Activated CD4-positive, CD25-positive, alpha-beta regulatory T cell treated with anti-CD3 and anti-CD28 coated beads, Interleukin-2, amount 50 U/mL, for 72 hours (primary cell): ENCODE data around the gene TRAIP.

ENCODE experiments used
- DNase-seq: peaks from one replicate; pipeline ENCODE4 v3.0.0; 2021

The TRAIP gene

DNA sequence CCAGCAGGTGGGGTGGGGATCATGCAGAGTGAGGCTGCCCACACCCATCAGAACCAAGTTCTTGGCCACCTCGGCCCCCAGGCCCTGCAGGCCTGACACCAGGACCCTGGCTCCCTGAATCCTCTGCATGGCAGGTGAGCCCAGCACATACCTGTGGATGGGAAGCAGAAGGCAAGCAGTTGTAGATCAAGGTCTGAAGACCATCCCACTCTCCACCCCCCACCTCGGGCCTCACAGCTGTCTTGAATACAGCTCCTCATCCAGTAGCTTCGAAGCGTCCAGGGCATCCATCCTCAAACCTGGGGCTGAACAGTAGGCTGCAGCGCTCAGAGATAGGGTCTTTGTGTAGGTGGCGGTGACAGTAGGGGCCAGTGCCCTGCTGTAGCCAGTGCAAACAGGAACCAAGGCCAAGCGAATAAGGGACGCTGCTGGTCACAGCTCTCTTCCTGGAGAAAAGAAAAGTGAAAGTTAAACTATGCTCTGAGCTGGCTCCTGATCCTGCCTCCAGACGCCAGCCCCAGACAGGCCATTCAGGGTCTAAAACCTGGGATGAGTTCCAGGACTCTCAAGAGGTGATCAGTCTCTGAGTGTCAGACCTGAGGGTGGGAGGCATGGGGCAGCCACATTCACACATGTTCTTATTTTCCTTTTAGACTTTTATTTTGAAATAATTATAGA is 42.7 kb downstream of the TRAIP start, which contains the start of gene UBA7:
UBA7 (minus strand) TSS at position 457 of the 678 bp plus-strand sequence; CDS start at position 291, 166 bp downstream.
- DNase-seq = peak; percentile 51

DNA sequence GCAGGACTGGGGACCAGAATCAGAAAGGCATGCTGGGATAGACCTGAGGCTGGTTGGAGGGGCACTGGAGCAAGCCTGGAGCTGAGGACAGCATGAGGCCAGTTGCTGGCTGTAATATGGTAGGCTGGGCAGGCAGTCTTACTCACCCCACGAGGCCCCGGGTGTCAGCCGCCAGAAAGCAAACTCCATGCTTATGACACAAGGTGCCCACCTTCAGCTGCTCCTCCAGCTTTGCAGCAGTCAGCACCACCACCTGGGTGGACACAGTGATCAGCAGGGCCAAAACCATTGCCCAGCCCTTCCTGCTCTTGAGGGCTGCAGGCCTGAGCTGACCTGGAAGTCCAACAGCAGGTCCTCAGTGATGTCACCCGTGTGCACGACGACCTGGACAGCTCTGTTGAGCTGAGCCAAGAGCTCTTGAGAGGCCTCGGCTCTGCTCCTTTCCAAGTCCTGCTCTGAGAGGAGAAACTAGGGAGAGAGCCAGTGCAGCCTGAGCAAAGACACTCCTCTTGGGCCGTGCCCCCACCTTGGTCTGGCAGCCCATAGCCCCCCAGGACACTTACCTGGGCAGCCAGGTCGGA is 43.4 kb downstream of the TRAIP start:
- no peak for DNase-seq

DNA sequence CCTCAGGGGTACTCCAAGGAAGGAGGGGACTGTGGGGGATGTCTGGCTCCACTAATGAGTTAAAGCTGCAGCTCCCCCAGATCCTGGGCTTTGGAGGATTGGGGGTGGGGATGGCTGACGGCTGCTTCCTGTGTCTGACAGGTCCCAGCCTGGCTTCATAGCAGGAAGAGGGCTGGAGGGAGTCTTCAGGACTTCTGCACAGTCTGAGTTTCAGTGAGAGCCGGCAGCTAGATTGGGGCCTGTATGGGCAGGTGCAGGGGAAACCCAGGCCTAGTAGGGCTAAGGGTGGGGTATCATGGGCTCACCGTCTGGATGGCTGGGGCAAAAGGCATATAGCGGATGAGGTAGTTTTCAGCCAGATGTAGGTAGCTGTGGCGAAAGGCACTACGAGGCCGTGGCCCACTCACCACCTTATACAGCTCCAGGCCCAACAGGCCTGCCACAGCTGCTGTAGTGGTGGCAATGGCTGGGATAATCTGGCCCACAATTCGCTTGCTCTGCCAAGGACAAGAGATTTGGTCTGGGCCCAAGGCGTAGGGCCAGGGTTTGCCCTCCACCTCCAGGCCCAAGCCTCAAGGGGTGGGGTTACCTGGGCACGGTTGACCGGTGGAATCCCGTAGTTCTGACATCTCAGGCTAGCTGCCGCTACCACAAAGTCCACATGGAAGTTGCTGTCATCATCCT is 48.8 kb downstream of the TRAIP start:
- DNase-seq = no peak

DNA sequence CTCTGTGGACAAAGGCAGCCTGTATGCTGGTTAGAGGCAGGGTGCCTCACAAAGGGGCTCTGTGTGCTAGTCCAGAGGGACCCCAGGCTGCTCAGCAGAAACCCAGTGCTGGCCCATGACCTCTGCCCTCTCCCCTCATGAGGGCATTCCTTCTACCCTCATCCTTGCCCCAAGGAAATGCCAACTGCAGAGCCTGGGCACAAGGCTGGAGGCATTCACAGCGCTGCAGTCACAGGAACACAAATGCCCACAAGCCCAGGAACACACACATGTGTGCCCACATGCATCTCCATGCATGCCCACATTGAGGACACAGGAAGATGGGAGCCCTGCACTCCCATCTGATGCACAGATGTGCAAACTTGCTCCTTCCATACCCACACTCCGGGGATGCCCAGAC is 49.5 kb downstream of the TRAIP start:
- DNase-seq = no peak

DNA sequence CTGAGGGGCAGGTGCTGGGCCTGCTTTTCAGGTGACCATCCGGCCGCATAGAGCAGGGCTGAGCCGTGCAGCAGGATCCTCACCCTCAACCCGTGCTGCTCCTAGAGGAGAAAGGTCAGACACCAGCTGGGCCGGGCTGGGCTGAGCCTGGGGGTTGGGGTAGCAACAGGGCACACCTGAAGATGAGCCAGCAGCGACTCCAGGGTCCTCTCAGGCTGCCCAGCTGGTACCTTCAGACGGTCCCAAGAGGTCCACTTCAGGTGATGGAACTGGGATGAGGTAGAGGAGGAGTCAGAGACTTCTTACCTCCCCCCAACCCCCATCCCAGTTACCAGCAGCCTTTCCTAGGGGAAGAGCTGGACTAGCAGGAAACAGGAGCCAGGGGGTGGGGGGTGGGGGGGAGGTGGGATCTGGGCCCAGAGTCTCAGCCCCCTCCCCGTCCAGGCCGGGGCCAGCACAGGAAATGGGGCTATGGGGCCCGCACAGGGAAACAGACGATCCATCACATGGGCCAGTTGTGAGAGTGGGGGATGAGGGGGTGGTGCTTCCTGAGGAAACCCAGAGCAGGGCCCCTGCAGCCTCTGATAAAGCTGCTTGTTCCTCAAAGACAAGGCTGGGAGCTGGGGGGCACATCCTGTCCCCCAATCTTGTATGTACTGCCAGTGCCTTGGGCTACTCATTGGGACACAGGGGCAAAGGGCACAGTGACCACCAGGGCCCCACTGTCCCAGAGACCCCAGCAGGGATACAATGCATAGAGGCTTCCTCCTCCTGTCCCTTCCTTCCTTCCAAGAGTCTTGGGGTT is 50.3 kb downstream of the TRAIP start:
- DNase-seq = no peak

DNA sequence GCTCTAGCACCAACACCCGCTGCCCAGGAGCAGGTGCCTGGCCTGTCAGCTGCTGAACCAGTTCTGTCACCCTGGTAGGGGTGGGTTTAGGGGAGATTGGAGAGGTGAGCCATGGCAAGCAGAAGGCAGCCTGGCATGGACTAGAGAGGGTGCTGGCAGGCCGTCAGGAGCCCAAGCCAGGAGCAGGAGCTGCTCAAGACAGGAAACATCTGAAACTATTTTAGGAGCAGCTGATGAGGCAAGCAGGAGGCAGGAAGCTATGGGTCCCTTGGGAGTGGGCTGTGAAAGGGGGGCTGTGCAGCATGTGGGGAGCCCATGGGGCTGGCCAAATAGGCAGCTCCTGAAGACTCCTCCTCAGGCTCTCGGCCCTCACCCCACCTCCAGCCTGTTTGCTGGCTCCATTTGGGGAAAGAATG is 51.0 kb downstream of the TRAIP start:
- no peak for DNase-seq

DNA sequence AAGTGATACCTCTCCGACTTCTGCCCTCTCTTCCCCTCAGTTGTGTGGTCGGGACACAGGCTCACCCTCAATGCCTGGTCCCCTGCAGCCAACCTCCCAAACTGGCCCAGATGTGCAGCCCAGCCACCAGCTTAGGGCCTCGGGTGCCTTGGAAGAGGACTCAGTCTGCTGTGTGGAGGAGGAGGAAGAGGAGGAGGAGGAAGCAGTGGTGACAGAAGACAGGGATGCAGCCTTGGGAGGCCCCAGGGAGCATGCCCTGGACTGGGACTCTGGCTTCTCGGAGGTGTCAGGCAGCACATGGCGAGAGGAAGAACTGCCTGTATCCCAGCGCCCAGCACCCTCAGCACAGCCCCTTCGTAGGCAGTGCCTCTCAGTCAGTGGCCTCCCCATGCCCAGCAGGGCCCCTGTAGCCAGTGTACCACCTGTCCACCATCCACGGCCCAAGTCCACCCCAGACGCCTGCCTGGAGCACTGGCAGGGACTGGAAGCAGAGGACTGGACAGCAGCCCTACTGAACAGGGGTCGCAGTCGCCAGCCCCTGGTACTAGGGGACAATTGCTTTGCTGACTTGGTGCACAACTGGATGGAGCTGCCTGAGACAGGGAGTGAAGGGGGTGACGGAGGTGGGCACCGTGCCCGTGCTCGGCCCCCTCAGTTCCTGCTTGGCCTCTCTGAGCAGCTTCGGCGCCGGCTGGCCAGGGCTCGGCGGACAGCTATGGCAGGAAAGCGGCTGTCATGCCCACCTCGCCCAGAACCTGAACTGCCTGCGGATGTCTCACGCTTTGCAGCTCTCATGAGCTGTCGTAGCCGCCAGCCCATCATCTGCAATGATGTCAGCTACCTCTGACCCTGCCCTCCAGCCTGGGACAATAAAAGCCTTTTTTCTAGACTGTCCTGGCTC is 52.0 kb downstream of the TRAIP start:
- DNase-seq = no peak

DNA sequence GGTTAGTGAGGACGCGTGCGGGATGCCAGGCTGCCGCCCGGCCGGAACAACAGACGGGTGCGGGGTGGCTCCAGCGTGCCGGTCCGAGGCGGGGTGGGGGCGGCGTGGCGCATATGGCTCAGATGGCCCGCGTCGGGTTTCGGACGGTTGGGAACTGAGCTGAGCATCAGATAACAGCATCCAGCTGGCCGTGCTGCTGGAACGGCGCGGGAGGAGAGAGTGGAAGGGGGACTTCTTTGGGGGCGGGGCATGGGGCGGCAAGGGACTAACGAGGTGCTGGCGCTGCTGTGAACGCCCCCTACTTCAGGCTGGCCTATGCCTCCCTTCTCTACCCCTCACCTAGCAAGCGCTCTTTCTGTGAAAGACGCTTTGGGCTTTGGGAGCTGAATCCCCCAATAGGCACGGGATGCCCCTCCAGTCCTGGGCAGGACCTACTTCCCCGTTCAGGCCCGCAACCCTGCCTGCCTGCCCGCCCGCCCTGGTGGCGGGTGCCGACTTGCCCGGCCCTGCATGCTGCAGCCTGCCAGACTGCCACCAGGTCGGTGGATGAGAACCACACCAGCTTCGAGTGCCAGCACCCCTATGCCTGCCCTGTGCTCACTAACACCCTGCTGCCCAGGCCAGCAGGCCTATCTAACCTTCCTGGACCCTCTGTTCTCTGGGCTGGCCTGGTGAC is 52.8 kb downstream of the TRAIP start:
- DNase-seq = no peak

DNA sequence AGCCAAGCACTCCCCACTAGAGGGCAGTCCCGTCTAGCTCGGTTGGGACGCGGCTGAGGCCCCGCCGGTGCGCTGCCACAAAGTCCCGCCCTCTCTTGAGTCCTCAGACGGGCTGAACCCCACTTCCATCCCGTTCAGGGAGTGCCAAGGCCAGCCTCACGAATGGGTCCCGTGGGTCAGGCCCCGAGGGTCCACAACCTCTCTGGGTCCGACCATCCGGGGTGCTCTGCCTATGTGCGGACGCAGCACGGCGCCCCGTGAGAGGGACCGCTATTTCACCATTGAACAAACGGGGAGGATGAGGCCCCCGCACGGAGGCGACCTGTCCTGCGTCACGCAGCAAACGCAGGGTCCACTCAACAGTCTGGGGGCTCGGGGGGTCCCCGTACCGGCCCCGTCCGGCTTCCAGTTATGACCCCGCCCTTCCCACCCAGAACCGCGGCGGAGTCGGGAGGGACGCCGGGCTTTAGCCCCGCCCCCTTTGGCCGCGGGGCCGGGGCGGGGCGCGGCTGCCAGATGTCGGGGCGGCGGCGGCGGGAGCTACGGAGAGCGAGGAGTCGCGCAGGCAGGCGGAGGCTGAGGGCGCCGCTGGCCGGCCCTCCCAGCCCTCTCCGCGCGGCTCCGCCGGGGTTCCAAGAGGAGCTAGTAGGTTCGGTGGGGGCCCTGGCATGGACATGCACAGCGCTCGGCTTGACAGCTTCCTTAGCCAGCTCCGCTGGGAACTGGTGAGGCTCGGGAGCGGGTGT is 53.5 kb downstream of the TRAIP start, which contains the start of gene INKA1:
INKA1 (plus strand) TSS at position 543 of the 746 bp plus-strand sequence; CDS start at position 675, 132 bp downstream.
- DNase-seq = peak; percentile 86

DNA sequence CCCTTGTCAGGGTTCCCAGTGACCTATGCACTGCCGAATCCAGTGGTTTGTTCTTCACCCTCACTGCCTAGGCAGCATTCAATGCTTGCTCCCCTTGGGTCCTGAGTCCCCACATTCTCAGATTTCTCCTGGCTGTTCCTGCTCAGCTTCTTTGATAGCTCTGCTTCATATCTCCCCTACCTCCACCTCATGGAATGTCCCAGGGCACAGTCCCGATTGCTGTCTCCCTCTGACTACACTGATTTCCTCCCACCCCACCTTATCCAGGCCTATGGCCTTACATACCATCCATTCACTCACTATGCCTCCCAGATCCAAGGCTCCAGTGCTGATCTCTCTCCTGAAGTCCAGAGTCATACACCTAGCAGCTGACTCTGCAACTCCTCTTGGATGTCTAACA is 55.2 kb downstream of the TRAIP start:
- DNase-seq = no peak

DNA sequence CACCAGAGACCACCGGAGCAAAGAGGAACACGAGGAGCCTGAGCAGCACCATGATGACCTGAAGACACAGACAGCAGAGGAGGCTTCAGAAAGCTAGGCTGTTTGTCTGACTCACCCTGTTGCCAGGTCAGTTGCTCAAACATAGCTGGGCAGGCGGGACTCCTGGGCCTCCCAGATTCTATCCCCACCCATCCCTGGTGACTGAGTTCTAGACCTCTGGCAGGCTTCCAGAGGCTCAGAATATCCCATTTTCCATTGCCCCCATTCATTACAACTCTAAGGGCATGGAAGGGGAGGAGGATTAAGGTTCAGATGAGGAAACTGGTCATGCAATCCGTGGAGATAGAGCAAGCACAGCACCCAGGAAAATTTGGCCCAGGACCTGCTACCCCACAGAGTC is 56.6 kb downstream of the TRAIP start, which contains the start of gene CDHR4:
CDHR4 (minus strand) TSS at position 113 of the 400 bp plus-strand sequence; CDS start at position 52, 61 bp downstream.
- DNase-seq = no peak

DNA sequence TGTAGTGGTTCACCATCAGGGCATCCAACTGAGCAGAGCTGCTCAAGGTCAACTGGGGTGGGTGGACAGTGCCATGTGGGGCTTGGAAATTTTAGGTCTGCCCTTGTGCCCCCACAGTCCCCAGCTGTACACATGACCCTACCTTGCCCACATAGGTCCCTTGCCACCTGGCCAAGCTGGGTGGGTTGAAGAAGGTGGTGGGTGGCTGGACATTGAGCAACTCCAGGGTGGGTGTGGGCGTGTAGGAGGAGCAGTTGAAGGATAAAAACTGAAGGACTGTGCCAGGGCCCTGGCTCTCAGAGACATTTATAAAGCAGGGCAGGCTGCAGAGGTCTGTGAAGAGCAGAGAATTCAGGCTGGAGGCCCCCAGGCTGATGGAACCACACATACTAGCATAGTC is 57.3 kb downstream of the TRAIP start:
- DNase-seq = no peak

DNA sequence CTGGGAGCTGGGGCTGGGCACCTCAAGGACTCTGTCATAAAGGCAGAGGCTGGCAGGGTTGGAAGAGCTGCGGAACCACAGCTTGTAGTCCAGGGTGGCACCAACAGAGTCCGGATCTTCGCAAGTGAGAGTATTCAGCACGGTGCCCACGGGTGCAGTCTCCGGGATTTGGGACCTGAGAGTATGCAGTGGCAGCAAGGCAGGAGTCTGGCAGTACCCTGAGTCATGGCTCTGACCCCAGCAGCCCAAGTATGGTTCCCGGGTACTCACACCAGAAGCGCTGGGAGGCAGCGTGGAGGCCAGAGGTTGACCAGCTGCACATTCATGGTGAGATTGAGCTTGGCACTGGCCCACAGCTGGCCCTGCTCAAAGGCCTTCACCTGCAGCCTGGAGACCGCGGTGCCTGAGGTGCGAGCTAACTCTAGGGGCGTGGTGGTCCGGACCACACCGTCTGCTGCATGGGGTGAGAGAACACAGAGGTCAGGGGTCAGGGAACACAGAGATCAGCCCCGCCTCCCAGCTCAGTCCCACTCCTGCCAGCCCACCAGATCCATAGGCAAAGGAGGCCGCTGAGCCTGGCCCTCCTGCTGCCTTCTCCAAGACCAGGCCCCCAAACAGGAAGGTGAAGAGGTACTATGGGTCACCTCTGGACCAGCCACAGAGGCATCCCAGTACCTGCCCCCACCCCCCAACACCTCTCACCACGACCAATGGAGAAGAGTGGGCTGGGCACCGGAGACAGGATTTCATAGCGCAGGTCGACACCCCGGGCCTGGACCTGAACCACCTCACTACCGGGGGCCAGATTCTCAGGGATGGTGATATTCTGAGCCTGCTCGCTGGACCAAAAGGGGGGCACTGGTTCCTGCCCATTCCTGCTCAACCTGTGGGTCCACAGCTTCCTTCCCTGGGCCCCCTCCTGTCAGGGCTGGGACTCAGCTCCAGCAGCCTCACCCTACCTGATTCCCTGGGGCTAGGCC is 61.1 kb downstream of the TRAIP start:
- no peak for DNase-seq

DNA sequence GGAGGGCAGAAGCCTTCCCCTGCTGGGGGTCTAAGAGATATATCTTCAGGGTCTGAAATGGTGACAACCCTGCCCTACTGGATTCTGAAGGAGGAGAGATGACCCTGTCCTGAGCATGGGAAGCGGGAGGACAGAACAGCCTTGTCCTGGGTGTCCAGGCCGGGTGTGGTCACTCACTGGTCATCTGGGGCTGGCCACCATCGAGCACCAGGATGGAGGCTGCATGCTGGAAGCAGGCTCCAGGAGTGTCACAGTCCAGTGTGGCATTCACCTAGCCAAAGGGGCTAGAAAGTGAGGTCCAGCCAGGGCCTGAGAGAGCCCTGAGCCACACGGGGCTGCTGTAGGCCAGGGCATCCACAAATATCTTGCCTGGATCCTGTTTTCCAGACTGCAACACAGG is 61.9 kb downstream of the TRAIP start:
- no peak for DNase-seq

DNA sequence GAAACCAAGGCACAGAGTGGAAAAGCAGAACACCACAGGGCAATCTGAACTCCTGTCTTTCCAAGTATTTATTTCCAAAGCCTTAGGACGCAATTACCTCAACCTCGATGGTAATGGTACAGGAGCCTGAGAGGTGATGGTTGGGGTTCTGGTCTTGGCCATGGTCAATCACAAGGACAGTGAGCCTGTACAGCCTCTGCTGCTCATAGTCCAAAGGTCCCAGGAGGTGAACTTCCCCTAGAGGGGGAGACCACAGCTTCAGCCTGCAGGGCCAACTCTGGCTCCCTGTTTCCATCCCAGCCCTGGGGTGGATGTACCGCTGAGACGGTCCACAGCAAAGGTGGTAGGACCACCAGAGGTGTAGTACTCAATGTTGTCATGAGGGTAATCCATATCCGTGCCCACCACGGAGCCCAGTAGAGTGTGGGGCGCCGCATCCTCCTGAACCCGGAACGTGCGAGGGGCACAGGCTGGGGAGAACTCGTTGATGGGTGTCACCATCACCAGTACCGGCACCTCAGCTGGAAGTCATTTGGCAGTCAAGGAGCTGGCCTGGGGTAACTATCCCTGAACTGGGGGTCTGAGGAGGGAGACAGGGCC is 62.8 kb downstream of the TRAIP start:
- no peak for DNase-seq

DNA sequence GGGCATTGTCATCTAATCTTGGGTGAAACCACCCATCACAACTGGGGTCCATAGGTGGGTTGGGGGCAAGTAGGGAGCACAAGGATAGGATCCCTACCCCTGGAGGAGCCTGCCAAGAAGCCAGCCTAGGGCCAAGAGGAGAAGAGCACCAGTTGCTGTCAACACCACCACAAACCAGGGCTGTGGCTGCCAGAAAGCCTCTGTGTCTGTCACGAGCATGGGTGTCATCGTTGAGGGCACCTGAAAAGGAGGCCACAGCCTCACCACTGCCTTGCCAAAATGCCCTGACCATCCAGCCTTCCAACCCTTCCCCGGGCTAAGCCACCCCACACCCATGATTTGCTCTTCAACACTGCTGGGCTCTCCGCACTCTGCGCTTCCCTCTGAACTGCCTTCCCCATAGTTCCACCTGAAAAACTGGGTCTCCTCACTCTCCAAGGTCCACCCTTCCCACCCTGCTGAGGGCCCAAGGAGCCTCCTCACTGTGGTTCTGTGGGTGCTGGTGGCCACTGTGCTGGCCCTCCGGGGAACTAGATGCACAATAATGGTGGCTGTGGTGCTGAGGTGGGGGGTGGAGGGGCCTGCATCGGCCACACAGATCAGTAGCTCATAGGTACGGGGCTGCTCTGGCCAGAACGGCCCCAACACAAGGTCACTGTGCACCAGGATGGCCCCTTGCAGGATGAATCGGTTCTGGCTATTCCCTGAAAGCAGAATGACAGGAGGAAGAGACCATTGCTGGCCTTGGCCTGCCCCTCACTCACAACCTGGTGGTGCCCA is 63.8 kb downstream of the TRAIP start:
- DNase-seq = peak; percentile 27

DNA sequence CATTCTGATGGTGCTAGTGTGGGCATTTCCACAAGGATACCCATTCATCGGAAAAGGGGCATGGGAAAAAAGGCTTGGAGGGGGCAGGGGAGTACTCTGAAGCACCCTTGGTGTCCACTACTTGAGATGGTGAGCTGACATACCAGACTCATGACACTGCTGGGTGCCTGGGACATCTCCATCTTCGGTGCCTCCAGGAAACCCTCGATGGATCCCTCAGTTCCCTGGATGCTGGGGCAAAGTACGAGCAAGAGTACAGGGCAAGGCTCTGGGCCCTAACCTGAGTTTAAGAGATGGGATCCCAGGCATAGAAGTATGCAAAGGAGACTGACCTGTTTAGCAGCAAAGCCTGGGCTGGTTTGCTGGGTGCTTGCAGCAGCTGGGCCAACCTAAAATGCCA is 64.8 kb downstream of the TRAIP start:
- peak; percentile 7 for DNase-seq
